CD4-positive, alpha-beta T cell treated with Interferon alpha-2 for 1 hour (primary cell): ENCODE data around the gene THAP4.

Experiments
- DNase-seq, 2 donors: peaks; one replicate each; pipeline ENCODE4 v3.0.0-alpha.2; 2020 to 2022

THAP4 gene

GRCh38 chr2:241545523-241546473 is 91.2 kb downstream of the THAP4 start:
- no peak for DNase-seq

DNA sequence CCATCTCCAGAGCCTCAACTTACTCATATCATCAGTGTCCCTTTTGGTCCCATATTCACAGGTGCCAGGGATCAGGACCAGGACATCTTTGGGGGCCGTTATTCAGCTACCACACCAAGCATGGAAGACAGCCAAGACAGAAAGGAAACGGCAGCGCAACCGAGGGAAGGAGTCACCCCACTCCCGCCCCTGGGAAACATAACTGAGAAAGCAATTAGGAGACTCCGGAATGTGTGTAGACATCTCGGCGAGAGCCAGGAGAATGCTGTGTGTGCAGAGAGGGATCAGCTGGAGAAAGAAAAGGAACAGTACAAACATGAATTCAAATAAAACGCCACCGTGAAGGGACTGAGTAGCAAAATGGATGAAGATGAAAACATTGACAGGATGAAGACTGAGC is 91.9 kb downstream of the THAP4 start:
- no peak for DNase-seq

- DNase-seq, result no peak
Observed at GRCh38 chr2:241542278-241542605, 94.7 kb downstream of the THAP4 start.

GRCh38 chr2:241541564-241542277 is 95.2 kb downstream of the THAP4 start:
- DNase-seq, result no peak

DNA sequence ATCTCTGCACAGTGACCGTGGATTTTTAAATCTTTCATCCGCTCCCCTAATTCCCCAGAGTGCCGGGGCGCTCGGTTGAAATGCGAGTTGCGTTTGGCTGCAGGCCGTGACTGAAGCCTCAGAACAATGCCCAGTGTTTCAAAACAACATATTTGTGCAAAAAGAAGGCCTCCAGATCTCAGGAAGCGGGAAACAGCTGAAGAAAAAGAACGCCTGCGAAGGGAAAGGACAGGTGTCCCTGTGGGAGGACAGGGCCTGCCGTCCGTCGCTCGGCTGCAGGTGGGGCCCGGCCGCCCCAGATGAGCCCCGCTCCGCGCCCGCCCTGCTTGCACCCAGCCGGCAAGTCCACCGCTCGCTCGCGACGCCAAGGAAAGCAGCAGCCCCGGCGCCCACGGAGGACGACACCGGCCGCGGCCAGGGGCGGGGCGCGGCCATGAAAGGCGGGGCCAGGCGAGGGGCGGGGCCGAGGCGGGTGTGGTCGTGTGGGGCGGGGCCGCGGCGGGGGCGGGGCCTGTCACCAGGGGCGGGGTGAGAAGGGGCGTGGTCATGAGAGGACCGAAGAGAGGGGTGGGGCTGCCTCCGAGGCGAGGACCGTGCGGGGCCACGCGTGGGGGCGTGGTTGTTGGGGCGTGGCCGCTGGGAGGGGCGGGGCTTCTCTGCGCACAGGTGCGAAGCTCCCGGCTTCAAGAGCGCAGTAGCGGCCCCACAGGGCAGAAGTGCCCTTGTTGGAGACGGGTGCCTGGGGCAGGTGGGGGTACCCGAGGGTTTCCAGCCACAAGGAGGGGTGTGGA is 96.0 kb downstream of the THAP4 start:
- peak; percentile 51 to 60 for DNase-seq

- no peak for DNase-seq
Observed at GRCh38 chr2:241540401-241540770, 96.6 kb downstream of the THAP4 start.

GRCh38 chr2:241539616-241540374 is 97.2 kb downstream of the THAP4 start:
- DNase-seq, result no peak

GRCh38 chr2:241538838-241539615 is 97.9 kb downstream of the THAP4 start:
- no peak for DNase-seq

- no peak for DNase-seq
Observed at GRCh38 chr2:241535871-241536655, 100.9 kb downstream of the THAP4 start.

- no peak for DNase-seq
Observed at GRCh38 chr2:241534701-241535375, 102.1 kb downstream of the THAP4 start.
